ENCODE data around the gene GPR21. TPM values are rescaled to one million over a fixed set of nuclear protein-coding genes. Genes with fewer than 3 reads are reported as not detected.
A peak's percentile ranks its signal among the peaks of the same experiment; 100 is the strongest.

The GPR21 gene
- polyA plus RNA-seq, 1 of the 3 experiments (the other 2 are of a cell fraction) = not detected

- H3F3A ChIP-seq (replicated peaks; ENCODE audit: insufficient read depth) = peaks cover 19% of the 10 kb centered on the region
- no peaks in the 10 kb centered on the region for H3K79me2 ChIP-seq (ENCODE audit: insufficient read depth)
- no peak for DNase-seq
- H3K4me2 ChIP-seq = no peak overlapping the region
- 30% methylated on average over 2 of the region's 2 CpGs for WGBS (ENCODE audit: low lambda C conversion rate)
- H3K4me3 ChIP-seq (ENCODE audit: low read depth in 2 of 2, low read length in 1 of 2) = no peak overlapping the region
- H2AFZ ChIP-seq (ENCODE audit: low read depth) = no peak overlapping the region
- peaks cover 0 to 26% of the 10 kb centered on the region in 2 experiments for H3K4me1 ChIP-seq (ENCODE audit: control insufficient read depth in 1 of 2, insufficient read depth in 2 of 2, low read depth in 1 of 2, low read length in 1 of 2)
- no peaks in the 10 kb centered on the region for H3K27me3 ChIP-seq (ENCODE audit: insufficient read depth)
- CTCF ChIA-PET = interaction anchor here (0.9 kb wide), 1 partner anchor 287 kb away, joined by 5 read pairs; no protein-coding TSS in a partner anchor
- no peak overlapping the region for H3K9ac ChIP-seq
- H4K20me1 ChIP-seq (ENCODE audit: insufficient read depth) = no peaks in the 10 kb centered on the region
- POLR2A ChIA-PET = no interaction called here
- no peaks in the 10 kb centered on the region for H3K9me2 ChIP-seq
- peak overlapping the region; percentile 50 to 56; a peak in 2 of 4 replicates for H3K27ac ChIP-seq (ENCODE audit: low read depth in 2 of 2, low read length in 1 of 2)
- peaks cover 25 to 29% of the 10 kb centered on the region in 2 experiments for H3K36me3 ChIP-seq (replicated peaks in 1 of 2; ENCODE audit: control insufficient read depth in 1 of 2, insufficient read depth in 2 of 2, low read length in 1 of 2)
- no peaks in the 10 kb centered on the region for H3K9me3 ChIP-seq
- TF ChIP-seq FOXM1 (IDR thresholded peaks at IDR 0.05; ENCODE audit: low read depth) (no peak), FOXJ3 (CRISPR knock-in tag; IDR thresholded peaks at IDR 0.05) (no peak), SMC3 (IDR thresholded peaks at IDR 0.05; ENCODE audit: low read depth, low read length) (no peak), USF2 (IDR thresholded peaks at IDR 0.05; ENCODE audit: borderline replicate concordance, low read depth, low read length) (no peak), IRF3 (IDR thresholded peaks at IDR 0.05; ENCODE audit: low read depth, low read length) (no peak), CHD2 (IDR thresholded peaks at IDR 0.05; ENCODE audit: low read length, partially characterized antibody) (no peak), ELF1 (IDR thresholded peaks at IDR 0.05) (no peak), YY1 (IDR thresholded peaks at IDR 0.05; ENCODE audit: low read depth) (0 out of 2 replicates have a peak, but pooled peaks have one; percentile 28), JUND (IDR thresholded peaks at IDR 0.05) (peak; percentile 27; the same call in 1 of the 2 replicates), RXRA (IDR thresholded peaks at IDR 0.05; ENCODE audit: borderline replicate concordance, low read depth) (no peak), GABPA (IDR thresholded peaks at IDR 0.05; ENCODE audit: low read depth) (no peak), FOSL2 (IDR thresholded peaks at IDR 0.05; ENCODE audit: borderline replicate concordance, low read depth) (no peak), TCF12 (IDR thresholded peaks at IDR 0.05) (peak; percentile 66; the same call in 1 of the 2 replicates), REST (IDR thresholded peaks at IDR 0.05; ENCODE audit: low read depth, low read length) (no peak), SIN3A (IDR thresholded peaks at IDR 0.05; ENCODE audit: borderline replicate concordance, low read depth, low read length) (no peak), EZH2phosphoT487 (IDR thresholded peaks at IDR 0.05; ENCODE audit: borderline replicate concordance, low read depth) (no peak), EP300 (IDR thresholded peaks at IDR 0.05; ENCODE audit: borderline replicate concordance in 1 of 2, low read depth in 1 of 2, low read length in 1 of 2) (peak in 1 of 2 experiments; percentile 49; a peak in 1 of 4 replicates), RCOR1 (IDR thresholded peaks at IDR 0.05; ENCODE audit: low read length) (no peak), TAF1 (IDR thresholded peaks at IDR 0.05; ENCODE audit: borderline replicate concordance, low read depth, low read length) (no peak), NFIC (IDR thresholded peaks at IDR 0.05; ENCODE audit: borderline replicate concordance) (peak; percentile 50; the same call in 1 of the 2 replicates), TEAD4 (IDR thresholded peaks at IDR 0.05; ENCODE audit: borderline replicate concordance, insufficient read depth) (peak; percentile 68; the same call in 1 of the 2 replicates)
- TF ChIP-seq, protein P1, sequence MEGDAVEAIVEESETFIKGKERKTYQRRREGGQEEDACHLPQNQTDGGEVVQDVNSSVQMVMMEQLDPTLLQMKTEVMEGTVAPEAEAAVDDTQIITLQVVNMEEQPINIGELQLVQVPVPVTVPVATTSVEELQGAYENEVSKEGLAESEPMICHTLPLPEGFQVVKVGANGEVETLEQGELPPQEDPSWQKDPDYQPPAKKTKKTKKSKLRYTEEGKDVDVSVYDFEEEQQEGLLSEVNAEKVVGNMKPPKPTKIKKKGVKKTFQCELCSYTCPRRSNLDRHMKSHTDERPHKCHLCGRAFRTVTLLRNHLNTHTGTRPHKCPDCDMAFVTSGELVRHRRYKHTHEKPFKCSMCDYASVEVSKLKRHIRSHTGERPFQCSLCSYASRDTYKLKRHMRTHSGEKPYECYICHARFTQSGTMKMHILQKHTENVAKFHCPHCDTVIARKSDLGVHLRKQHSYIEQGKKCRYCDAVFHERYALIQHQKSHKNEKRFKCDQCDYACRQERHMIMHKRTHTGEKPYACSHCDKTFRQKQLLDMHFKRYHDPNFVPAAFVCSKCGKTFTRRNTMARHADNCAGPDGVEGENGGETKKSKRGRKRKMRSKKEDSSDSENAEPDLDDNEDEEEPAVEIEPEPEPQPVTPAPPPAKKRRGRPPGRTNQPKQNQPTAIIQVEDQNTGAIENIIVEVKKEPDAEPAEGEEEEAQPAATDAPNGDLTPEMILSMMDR (IDR thresholded peaks at IDR 0.05) = no peak
- TF ChIP-seq, protein P2, sequence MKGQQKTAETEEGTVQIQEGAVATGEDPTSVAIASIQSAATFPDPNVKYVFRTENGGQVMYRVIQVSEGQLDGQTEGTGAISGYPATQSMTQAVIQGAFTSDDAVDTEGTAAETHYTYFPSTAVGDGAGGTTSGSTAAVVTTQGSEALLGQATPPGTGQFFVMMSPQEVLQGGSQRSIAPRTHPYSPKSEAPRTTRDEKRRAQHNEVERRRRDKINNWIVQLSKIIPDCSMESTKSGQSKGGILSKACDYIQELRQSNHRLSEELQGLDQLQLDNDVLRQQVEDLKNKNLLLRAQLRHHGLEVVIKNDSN (IDR thresholded peaks at IDR 0.05; ENCODE audit: borderline replicate concordance, low read depth) = no peak
- TF ChIP-seq, protein P3, sequence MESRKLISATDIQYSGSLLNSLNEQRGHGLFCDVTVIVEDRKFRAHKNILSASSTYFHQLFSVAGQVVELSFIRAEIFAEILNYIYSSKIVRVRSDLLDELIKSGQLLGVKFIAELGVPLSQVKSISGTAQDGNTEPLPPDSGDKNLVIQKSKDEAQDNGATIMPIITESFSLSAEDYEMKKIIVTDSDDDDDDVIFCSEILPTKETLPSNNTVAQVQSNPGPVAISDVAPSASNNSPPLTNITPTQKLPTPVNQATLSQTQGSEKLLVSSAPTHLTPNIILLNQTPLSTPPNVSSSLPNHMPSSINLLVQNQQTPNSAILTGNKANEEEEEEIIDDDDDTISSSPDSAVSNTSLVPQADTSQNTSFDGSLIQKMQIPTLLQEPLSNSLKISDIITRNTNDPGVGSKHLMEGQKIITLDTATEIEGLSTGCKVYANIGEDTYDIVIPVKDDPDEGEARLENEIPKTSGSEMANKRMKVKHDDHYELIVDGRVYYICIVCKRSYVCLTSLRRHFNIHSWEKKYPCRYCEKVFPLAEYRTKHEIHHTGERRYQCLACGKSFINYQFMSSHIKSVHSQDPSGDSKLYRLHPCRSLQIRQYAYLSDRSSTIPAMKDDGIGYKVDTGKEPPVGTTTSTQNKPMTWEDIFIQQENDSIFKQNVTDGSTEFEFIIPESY (IDR thresholded peaks at IDR 0.05; ENCODE audit: borderline replicate concordance, low read depth) = no peak
Measured at GRCh38 chr9:123063177-123063598, 29.7 kb downstream of the GPR21 start.
